CD4-positive, alpha-beta T cell treated with Interleukin-15 for 1 hour (primary cell): Measurements from ENCODE around the gene DCAF8.

ENCODE experiments used
- DNase-seq: peaks from one replicate; pipeline ENCODE4 v3.0.0-alpha.2; 2020

Gene DCAF8

DNA sequence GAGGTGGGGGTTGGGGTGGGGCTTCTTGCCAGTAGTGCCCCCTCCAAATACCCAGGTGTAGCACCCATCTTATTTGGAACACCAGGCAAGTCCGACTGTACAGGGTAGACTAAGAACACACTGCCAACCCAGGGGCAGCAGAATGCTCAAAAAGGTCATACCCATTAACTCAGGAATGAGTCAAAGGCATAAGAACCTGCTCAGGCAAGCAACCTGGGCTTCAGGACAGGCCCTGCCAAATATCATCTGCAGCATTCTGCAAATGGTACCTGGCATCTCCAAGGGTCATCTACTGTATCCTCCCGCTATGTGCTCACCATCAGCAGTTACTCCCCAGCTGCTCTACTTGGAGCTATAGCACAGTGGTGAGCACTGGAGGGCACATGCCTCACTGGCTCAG, 37.7 kb downstream of the DCAF8 start:
- no peak for DNase-seq

DNA sequence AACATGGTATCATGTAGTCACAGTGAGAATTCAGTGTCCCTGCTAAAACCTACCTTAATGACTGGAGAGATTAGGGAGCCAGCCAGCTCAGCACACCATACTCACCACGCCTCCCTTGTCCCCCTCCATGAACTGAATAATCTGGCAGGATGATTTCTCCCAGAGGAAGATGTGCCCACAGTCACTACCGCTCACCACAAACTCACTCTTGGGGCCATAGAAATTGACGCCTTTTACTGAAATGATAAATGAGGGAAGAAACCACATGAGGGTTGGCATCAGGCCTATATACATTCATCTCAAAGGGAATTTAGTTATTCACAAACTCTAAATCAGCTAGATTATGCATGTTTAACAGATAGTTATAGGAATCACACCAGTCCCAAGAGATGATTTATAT, 39.8 kb downstream of the DCAF8 start:
- no peak for DNase-seq

DNA sequence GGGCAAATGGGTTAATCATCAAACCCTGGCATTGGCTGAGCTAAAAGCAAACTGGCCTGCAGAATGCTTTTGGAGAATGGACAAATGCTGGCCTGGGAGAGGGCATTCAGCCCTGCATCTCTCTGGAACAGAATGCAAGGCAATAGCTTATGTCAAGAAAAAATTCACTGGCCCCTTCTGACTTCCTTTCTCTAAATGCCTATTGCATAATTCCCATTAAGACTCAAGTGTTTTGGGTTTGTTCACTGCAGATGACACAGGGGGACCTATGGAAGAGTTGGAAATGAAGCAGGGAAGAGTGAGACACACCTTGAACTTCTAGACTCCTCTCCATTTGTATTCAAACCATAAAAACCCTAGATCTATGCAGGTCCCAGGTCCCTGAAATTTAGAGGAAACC, 41.3 kb downstream of the DCAF8 start:
- DNase-seq = no peak

DNA sequence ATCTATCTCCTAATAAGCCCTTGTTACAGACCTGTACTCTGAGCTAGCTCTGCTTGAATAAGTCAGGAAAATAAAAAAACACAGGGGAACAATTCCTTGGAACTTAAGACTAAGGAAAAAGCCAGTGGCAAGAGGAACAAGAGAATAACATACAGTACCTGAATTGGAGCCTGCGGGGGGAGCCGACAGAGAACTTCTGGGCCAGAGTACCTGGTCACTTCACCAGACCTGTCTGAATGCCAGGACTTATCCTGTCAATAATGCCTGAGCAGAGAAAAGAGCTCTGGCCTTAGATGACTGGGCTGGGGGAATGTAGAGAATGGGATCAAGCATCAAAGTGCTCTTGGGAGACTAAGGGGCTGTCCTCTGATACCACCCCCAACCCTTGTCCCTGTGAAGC, 42.0 kb downstream of the DCAF8 start:
- DNase-seq = no peak

DNA sequence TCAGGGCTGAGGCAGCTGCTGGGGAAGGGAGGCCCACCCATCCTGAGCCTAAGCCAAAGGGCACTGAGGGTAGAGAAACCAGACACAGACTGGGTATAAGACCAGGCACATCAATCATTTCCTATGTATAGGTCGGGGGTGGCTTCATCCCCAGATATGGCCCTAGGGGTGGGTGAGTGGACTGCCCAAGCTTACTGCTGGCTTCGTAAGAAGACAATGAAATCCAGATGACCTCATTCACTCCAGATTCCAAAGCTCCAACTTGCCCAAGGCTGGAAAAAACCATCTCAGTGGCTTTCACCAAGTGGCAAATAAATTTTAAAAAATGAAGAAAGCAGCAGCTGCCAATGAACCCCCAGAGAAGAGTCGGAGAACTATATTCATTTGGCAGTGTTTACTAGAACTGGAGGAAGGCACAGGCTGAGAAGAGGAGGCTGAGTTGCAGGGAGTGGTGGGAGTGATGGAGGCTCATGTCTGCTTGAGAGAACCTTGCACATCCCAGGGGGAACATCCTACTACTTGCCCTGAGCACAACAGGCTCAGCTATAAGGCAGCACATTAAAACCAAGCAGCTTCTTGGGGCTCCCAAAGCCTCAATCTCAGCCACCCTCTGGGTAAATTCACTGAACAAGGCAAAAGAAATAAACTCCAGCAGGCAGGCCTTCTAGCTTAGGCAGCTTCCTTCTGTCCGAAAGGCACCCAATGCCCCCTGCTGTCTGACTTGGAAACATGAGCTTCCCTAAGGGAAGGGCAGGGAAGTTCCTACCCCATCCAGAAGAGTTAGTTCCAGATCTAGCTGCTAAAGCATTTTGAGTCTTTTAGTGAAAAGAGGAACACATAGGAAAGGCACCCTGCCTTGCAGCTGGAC, 43.1 kb downstream of the DCAF8 start:
- no peak for DNase-seq

DNA sequence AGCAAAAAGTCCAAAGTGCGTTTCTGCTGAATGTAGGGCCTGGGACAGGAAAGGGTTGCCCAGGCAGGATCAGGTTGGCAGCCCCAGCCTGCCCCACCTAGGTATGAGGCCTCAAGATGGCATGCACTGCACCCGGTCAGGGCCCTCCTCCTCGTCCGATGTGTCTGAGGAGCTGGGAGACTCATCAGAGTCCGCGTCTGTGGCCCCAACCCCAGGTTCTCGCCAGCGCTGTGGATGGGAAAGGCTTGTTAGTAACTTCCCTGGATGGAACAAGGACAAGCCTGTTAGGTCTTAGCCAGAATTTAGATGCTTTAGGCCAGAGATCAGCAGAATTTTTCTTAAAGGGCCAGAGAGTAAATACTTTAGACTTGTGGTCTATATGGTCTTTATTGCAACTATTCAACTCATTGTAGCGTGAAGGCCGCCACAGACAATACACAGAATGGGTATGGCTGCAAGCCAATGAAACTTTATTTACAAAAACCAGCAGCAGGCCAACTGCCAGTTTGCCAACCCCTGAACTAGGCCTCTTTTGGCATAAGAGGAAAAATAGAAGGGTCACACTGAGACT, 44.8 kb downstream of the DCAF8 start:
- DNase-seq = no peak

DNA sequence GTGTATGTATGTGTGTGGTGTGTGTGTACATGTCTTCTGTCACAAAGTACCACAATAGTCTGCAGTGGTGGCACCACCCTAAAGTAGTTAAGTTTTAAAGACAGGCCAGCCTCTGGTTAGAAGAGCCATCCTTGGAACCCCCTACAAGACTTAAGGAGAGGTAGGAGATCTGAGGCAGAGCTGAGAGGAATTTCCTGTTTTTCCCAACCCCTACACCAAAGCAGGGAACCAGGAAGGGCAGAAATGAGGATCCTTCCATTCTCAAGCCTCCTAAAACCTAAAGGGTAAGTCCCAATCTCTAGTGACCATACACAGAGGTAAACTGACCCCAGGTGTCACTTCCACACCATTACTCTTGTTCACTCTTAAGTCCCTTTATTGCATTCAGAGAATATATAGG, 46.0 kb downstream of the DCAF8 start:
- no peak for DNase-seq

DNA sequence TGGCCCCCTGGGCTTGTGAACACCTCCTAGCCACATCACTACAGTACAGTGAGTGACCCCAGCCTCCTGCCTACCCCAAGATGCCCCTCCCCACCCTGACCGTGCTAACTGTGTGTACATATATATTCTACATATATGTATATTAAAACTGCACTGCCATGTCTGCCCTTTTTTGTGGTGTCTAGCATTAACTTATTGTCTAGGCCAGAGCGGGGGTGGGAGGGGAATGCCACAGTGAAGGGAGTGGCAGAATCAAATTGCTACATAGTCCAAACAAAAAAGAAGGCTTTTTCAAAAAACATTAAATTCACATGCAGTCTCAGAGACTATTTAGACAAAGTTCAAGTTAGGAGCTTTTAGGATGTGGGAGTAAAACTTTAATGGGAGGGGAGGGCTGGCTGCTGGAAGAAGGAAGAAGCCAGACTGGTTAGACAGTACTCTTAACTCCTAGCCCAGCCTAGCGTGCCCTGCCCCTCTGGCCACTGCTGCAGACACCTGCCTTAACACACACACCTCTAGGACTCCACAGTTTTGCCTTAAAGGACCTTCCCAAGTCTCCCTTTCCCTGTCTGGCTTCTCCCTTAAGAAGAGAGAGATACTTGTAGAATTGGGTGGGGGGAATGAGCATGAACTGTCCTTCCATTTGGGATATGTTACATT, 47.7 kb downstream of the DCAF8 start:
- no peak for DNase-seq

DNA sequence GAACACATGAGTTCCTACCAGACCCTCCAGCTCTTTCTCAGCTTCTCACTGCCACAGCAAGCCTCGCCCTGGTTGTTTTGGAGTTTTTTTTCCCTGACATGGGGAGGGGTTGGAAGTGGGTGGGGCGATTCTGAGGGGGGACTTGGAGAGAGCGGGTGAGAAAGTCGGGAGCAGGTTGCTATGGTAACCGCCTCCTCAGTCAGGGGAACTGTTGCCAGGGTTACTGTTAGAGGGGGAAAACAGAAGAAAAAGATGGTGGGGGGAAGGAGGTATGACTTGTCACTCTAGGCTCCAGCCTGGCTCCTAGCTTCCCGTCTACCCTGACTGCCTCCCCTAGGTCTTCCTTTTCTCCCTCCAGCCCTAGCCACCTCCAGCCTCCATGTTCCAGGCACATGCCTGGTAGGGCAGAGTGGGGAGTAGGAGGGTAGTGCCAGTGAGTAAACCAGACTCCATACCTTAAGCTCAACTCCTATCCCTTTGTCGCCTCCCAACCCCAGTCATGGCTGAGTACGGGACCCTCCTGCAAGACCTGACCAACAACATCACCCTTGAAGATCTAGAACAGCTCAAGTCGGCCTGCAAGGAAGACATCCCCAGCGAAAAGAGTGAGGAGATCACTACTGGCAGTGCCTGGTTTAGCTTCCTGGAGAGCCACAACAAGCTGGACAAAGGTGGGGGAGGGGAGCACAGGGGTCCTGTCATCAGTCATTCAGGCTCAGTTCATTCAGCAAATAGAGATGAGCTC, 51.1 kb downstream of the DCAF8 start:
- DNase-seq = no peak

DNA sequence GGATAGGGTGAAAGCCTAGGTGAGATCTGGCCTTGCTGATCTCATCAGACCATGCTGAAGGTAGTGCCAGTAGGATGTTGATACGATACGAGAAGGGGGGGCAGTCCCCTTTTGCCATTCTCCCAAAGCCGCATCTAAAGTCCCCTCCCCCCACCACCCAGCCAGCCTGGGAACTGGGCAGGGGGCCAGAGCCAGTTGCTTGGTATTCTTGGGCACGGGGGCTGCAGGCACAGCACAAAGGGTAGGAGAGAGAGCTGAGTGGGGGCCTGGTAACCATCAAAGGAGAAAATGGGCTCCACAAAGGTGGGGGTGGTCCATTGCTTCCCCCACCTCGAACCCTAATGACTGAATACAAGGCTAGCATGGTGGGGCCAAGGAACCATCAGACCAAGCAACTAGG, 51.8 kb downstream of the DCAF8 start:
- DNase-seq = no peak

DNA sequence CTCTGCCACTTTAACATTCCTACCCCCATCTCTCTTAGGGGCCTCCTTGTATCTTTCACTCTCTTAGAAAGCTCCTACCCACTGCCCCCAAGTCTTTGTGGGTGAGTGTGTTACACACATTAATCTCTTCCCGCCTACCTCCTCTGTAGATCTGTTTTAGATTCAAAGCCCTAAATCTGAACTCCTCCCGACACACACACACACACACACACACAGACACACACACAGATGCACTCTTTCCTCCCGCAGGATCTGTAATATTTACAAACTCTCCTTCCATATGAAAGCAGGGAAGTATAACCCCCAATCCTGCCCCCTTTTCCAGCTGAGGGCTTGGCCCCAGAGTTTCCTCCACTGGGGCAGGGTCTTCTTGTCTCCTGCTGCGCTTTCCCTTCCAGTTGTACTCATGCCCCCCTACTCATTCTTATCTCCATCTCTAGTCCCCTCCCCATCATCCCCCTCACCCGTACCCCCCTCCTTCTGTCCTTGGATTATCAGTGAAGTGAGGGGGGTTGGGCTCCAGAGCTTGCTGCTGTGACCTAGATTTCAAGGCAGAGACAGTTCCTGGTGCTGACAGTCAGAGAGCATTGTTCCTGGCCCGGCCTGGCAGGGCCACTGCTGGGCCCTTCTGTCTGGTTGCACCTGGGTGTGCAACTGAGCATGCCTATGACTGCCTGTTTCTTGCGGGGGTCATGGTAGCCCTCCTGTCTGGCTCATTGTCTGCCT, 52.9 kb downstream of the DCAF8 start:
- DNase-seq = no peak

DNA sequence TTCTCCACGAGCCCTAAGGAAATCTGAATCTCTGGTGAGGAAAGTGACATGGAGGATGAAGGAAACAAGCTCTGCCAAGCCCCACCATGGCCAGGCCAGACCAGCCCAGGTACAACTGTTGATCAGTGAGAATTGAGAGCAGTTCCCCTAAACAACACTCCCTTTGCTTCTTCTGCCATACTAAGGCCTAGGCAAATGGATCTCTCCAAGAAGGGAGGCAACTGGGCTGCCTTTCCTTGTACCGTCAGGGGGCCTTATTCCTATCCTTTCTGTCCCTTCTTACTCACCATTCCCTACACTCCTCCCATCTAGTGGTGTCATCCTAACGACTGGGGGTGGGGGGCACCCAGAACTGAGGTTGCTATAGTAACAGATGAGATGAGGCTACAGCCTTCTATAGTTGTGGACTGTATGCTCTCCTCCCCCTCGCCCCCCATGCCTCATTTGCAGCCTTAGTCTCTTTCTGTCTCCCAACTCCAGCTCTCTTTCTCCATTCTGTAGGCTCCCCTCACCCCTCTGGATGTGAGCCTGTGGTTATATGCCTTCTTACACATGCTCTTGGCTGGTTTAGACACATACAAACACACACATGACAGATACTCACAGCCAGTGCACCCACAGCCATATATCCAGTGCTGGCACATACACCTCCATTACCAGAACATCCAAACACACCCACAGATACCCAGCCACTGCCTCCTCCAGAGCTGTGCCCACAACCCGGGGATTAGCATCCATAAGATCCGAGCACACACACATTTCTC, 53.6 kb downstream of the DCAF8 start:
- no peak for DNase-seq

DNA sequence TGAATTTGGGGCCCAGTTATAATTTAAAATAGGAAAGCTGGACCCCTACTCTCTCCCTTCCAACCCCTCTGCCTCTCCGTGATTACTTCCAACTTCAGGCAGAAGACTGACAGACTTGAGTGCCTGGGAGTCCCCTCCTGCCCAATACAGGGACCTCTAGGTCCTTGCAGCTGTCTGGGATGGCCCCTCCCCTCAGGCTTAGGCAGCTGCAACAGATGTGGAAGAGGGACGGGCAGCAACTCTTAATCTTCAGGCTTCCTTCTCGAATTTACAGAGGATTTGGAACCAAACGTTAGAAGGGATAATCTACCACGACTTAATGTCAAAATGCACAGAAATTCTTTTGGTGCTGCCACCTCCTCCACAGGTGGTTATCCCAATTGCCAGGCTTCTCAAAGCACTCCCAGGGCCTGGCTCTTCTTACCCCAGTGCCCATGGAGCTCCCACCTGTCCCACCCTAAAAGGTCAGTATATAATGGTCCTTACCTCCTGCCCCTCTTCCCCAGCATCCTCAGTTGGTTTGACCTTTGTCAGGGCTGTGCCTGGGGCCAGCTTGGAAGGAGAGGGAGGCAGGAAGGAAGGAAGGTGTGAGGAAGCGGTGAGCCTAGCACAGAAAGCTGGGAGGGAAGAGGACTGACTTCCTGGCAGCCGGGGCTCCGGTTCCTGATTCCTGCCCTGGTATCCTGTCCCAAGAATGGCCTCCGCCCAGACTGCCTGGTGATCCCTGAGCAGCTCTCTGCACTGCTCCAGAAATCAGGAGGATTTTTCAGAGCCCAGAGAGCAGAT, 54.4 kb downstream of the DCAF8 start:
- DNase-seq = no peak

DNA sequence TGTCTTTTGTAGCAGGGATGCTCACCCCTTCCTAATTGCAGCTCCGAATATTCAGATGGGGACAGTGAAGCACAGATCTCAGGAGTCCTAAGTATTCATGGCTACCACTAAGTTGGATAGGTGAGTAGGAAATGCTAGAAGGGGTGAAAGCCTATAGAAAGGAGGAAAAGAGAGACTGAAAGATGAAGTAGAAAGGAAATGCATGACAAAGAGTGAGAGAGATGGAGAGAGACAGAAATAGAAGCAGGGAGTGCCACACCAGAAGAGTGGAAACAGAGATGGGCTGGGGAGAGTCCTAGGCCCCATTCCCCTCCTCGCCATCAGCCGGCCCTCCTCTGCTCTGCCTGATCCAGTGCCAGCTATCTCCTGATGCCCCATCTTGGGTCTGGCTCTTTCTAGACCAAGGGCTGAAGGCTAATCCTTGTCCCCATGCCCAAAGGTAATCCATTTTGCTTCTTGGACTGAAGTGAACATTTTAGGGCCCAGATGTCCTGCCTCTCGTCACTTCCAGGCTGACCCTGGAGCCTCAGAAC, 55.2 kb downstream of the DCAF8 start:
- no peak for DNase-seq

DNA sequence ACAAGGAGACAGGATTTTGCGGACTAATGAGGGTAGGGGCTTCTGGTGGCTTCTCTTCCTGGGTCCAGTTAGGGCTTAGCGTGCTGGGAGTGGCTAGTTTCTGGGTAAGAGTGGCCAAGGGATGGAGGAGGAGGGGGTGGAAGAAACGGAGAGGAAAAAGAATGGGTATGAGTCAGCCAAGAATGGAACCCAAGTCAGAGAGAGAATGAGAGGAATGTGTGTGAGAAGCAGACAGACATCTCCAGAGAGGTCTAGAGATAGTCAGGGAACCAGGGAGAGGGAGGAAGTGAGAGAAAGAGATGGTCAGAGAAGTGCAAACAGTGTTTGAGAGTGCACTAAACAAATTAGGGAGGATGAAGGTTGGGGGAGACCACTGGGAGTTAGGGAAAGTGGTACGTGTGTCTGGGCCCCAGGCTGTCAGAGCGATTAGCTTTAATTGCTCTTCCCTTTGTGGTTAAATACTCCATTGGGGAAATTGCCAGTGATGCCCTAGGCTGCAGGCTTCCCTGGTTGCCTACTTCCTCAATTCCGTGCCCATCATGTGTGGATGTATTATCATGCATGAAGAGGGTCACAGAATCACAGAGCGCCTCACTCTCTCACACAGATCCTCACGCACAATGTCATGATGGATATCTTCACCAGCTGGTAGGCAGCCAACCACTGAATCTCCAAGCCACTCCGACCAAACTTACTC, 55.8 kb downstream of the DCAF8 start:
- DNase-seq = no peak

DNA sequence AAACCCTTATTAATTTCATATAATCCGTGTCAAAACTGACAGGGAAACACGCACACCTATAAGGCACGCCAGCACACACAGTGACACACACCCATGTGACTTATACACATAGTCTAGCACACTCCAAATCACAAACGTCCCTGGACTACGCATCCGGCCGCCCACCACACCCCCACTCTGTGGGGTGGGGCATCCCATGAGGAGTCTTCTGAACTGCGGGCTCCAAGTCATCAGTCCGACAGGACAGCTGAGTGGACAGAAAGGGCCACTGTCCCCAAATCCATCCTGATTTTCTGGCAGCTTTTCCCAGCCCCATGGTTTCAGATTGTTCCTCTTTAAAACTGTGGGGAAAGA, 56.3 kb downstream of the DCAF8 start:
- peak; percentile 59 for DNase-seq

DNA sequence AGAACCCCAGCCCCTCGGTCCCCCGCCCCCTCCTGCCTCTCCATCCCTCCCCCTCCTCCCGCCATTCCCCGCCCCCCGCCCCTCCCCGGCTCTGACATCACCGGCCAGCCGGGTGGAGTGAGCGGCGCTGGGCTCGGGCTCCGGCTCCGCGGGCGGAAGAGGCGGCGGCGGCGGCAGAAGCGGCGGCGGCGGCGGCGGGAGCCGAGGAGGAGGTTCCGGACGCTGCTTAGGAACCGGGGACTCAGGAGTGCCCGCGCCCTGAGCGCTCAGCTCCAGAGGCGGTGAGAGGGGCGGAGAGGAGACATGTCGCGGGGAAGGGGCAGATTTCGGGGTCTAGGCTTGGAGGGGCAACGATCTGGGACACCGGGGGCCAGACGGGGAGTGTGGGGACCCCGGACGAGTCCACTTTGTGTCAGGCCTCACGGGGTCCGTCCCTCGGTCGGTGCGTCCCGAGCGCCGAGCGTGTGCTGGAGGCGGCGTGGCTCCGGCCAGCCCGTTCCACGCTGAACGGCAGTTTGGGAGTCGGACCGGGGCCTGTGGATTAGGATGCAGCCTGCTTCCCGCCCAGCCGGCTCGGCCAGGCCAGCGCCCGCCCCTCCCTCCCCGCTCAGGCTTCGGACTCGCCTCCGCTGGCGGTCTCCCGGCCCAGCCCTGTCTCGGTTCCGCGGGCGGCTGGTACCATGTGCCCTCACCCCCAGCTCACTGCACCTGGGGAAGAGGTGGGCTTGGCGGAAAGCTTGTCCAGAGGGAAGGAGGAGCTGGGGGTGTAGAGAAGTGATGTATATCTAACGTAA, 56.9 kb downstream of the DCAF8 start, which contains the start of gene PEA15:
Gene PEA15 (plus strand): TSS at position 143 of the 794 bp plus-strand sequence. CDS start 6,161 bp downstream, outside the sequence.
- peak; percentile 79 for DNase-seq

DNA sequence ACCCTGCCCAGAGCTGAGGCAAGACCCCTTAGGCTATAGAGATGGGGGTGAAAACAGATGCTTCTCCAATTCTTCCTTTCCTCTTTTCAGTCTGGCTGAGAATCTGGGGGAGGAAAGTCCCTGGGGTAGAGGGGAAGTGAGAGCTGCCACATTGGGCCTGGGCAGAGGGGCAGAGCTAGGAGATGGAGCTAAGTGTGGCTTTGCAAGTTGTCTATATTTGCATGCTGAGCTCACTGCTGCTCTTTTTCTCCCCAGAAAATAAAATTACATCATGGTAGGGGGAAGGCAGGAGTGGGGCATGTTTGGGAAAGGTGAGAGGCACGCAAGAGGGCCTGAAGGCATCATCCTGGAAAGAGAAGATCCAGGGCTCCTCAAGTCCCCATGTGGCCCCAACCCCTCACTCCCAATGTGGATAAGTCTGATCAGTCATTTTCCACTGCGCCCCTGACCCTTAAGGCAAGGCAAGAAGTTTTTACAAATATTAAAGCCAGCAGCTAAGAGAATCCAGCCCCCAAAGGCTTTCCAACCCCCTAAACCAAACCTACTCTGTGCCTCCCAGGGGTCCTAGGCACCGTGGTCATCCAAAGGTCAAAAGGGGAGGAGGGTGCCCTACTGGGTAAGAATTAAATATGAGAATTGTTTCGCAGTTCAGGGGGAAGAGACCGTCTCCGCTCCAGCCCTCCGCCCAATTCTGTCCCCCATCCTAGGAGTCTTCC, 57.7 kb downstream of the DCAF8 start:
- peak; percentile 78 for DNase-seq

DNA sequence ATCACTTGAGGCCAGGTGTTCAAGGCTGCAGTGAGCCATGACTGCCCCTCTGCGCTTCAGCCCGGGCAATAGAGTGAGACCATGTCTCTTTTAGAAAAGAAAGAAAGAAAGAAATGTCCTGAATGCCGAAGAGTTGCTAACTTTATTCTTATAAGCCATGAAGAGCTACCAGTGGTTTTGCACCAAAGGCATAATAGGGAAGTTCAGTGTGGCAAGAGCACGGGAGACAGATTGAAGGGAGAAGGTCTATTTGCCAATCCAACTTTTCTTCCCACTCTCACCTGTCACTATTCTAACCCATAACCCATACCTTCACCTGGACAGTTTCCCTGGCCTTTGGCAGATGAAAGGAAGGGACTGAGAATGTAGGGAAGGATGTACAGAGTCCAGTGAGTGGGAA, 61.6 kb downstream of the DCAF8 start:
- DNase-seq = no peak
